ENCODE measurements around the gene TCP11X1.
"Not testable (repeated sequence)": the region's sequence is repeated elsewhere in the genome, so short reads cannot be mapped to it uniquely, and the experiment has no call there.

Gene TCP11X1

GRCh38 chrX:102272231-102272630 is 57.1 kb downstream of the TCP11X1 start:
- H3K36me3 ChIP-seq (ENCODE audit: insufficient read depth, low read length); H3K4me1 ChIP-seq (ENCODE audit: insufficient read depth, low read length); H2AFZ ChIP-seq (ENCODE audit: low read depth, low read length); H3K9ac ChIP-seq (ENCODE audit: low read depth, low read length); H3K79me2 ChIP-seq (ENCODE audit: insufficient read depth, low read length); H3K27me3 ChIP-seq (ENCODE audit: insufficient read depth, low read length, poor library complexity); DNase-seq; ATAC-seq (ENCODE audit: insufficient read depth, low read depth); H3K4me2 ChIP-seq (ENCODE audit: insufficient read depth, low read length); H3K9me3 ChIP-seq (ENCODE audit: insufficient read depth, low read length, severe bottlenecking); H4K20me1 ChIP-seq (ENCODE audit: insufficient read depth, low read length); H3K27ac ChIP-seq (ENCODE audit: low read length); H3K4me3 ChIP-seq (ENCODE audit: low read depth in 1 of 2, low read length in 2 of 2): not testable (repeated sequence)

All from DND-41 (cell line).